Measurements from ENCODE around the gene TMEM259.

TMEM259 gene

GRCh38 chr19:1061987-1062386, 41.1 kb upstream of the TMEM259 start:
- no peak overlapping the region for H3K4me3 ChIP-seq (IDR thresholded peaks at IDR 0.05; ENCODE audit: insufficient read depth, low read depth, low read length)
- H4K20me1 ChIP-seq (ENCODE audit: insufficient read depth) = no peaks in the 10 kb centered on the region
- H3K4me2 ChIP-seq = no peak overlapping the region
- H3K27me3 ChIP-seq (ENCODE audit: insufficient read depth, low read depth) = no peaks in the 10 kb centered on the region
- peaks cover 5% of the 10 kb centered on the region for H3K4me1 ChIP-seq (ENCODE audit: low read depth, poor library complexity, severe bottlenecking)
- no peak for TF ChIP-seq CTCF (conservative IDR thresholded peaks at IDR 0.05; ENCODE audit: low read depth, low read length)
- H3K9ac ChIP-seq = no peak overlapping the region
- no peaks in the 10 kb centered on the region for H3K79me2 ChIP-seq (ENCODE audit: insufficient read depth, low read depth)
- no peaks in the 10 kb centered on the region for H3K36me3 ChIP-seq (ENCODE audit: insufficient read depth)
- no peak overlapping the region for H2AFZ ChIP-seq (ENCODE audit: low read depth)
- H3K27ac ChIP-seq = no peak overlapping the region

GRCh38 chr19:1060689-1061088, 39.8 kb upstream of the TMEM259 start:
- Histone ChIP-seq H2AFZ (ENCODE audit: low read depth) (no peak overlapping the region), H3K27ac (no peak overlapping the region), H3K4me1 (ENCODE audit: low read depth, poor library complexity, severe bottlenecking) (no peaks in the 10 kb centered on the region), H3K79me2 (ENCODE audit: insufficient read depth, low read depth) (no peaks in the 10 kb centered on the region), H3K4me2 (no peak overlapping the region), H3K4me3 (IDR thresholded peaks at IDR 0.05; ENCODE audit: insufficient read depth, low read depth, low read length) (no peak overlapping the region), H4K20me1 (ENCODE audit: insufficient read depth) (no peaks in the 10 kb centered on the region), H3K36me3 (ENCODE audit: insufficient read depth) (no peaks in the 10 kb centered on the region), H3K27me3 (ENCODE audit: insufficient read depth, low read depth) (no peaks in the 10 kb centered on the region), H3K9ac (no peak overlapping the region)
- no peak for TF ChIP-seq CTCF (conservative IDR thresholded peaks at IDR 0.05; ENCODE audit: low read depth, low read length)

- no peaks in the 10 kb centered on the region for H3K4me1 ChIP-seq (ENCODE audit: low read depth, poor library complexity, severe bottlenecking)
- H2AFZ ChIP-seq (ENCODE audit: low read depth) = no peak overlapping the region
- H3K27me3 ChIP-seq (ENCODE audit: insufficient read depth, low read depth) = no peaks in the 10 kb centered on the region
- H3K27ac ChIP-seq = no peak overlapping the region
- no peaks in the 10 kb centered on the region for H4K20me1 ChIP-seq (ENCODE audit: insufficient read depth)
- H3K4me3 ChIP-seq (IDR thresholded peaks at IDR 0.05; ENCODE audit: insufficient read depth, low read depth, low read length) = no peak overlapping the region
- H3K9ac ChIP-seq = no peak overlapping the region
- TF ChIP-seq CTCF (conservative IDR thresholded peaks at IDR 0.05; ENCODE audit: low read depth, low read length) = no peak
- no peaks in the 10 kb centered on the region for H3K36me3 ChIP-seq (ENCODE audit: insufficient read depth)
- no peaks in the 10 kb centered on the region for H3K79me2 ChIP-seq (ENCODE audit: insufficient read depth, low read depth)
- no peak overlapping the region for H3K4me2 ChIP-seq
These were observed 37.2 kb upstream of the TMEM259 start for GRCh38 chr19:1058112-1058511.

- no peaks in the 10 kb centered on the region for H4K20me1 ChIP-seq (ENCODE audit: insufficient read depth)
- H3K4me2 ChIP-seq = no peak overlapping the region
- no peaks in the 10 kb centered on the region for H3K36me3 ChIP-seq (ENCODE audit: insufficient read depth)
- H3K4me3 ChIP-seq (IDR thresholded peaks at IDR 0.05; ENCODE audit: insufficient read depth, low read depth, low read length) = no peak overlapping the region
- no peak for TF ChIP-seq CTCF (conservative IDR thresholded peaks at IDR 0.05; ENCODE audit: low read depth, low read length)
- H3K27ac ChIP-seq = no peak overlapping the region
- no peak overlapping the region for H2AFZ ChIP-seq (ENCODE audit: low read depth)
- H3K27me3 ChIP-seq (ENCODE audit: insufficient read depth, low read depth) = no peaks in the 10 kb centered on the region
- H3K79me2 ChIP-seq (ENCODE audit: insufficient read depth, low read depth) = no peaks in the 10 kb centered on the region
- no peak overlapping the region for H3K9ac ChIP-seq
- no peaks in the 10 kb centered on the region for H3K4me1 ChIP-seq (ENCODE audit: low read depth, poor library complexity, severe bottlenecking)
These were observed 36.4 kb upstream of the TMEM259 start for GRCh38 chr19:1057176-1057855.

Data from KMS-11 (cell line).